ENCODE data around the gene CNGB1.
"Not testable (repeated sequence)": the region's sequence is repeated elsewhere in the genome, so short reads cannot be mapped to it uniquely, and the experiment has no call there.

The CNGB1 gene

GRCh38 chr16:57929250-57929649 is 41.7 kb downstream of the CNGB1 start:
- no peak for DNase-seq (ENCODE audit: low read depth in 3 of 3)

- DNase-seq (ENCODE audit: low read depth in 3 of 3), result no peak
Observed at GRCh38 chr16:57926041-57926440, 44.9 kb downstream of the CNGB1 start.

- DNase-seq (ENCODE audit: low read depth in 3 of 3), result no peak
Observed at GRCh38 chr16:57925310-57925709, 45.6 kb downstream of the CNGB1 start.

- no peak for DNase-seq (ENCODE audit: low read depth in 3 of 3)
Observed at GRCh38 chr16:57924514-57924913, 46.4 kb downstream of the CNGB1 start.

- DNase-seq (ENCODE audit: low read depth in 3 of 3), result no peak
Observed at GRCh38 chr16:57923841-57924240, 47.1 kb downstream of the CNGB1 start.

GRCh38 chr16:57923418-57923817 is 47.5 kb downstream of the CNGB1 start:
- no peak for DNase-seq (ENCODE audit: low read depth in 3 of 3)

- no peak for DNase-seq (ENCODE audit: low read depth in 3 of 3)
Observed at GRCh38 chr16:57920880-57921229, 50.1 kb downstream of the CNGB1 start.

GRCh38 chr16:57920215-57920879 is 50.6 kb downstream of the CNGB1 start:
- DNase-seq (ENCODE audit: low read depth in 3 of 3), result no peak

- DNase-seq (ENCODE audit: low read depth in 3 of 3), result no peak
Observed at GRCh38 chr16:57918994-57919393, 51.9 kb downstream of the CNGB1 start.

- no peak for DNase-seq (ENCODE audit: low read depth in 3 of 3)
Observed at GRCh38 chr16:57918444-57918843, 52.5 kb downstream of the CNGB1 start.

GRCh38 chr16:57917929-57918328 is 53.0 kb downstream of the CNGB1 start:
- not testable (repeated sequence) for DNase-seq (ENCODE audit: low read depth in 3 of 3)

GRCh38 chr16:57917489-57917888 is 53.4 kb downstream of the CNGB1 start:
- DNase-seq (ENCODE audit: low read depth in 3 of 3), result not testable (repeated sequence)

GRCh38 chr16:57916735-57917438 is 54.0 kb downstream of the CNGB1 start:
- no peak for DNase-seq (ENCODE audit: low read depth in 3 of 3)

- DNase-seq (ENCODE audit: low read depth in 3 of 3), result no peak
Observed at GRCh38 chr16:57915811-57916488, 55.0 kb downstream of the CNGB1 start.

- no peak for DNase-seq (ENCODE audit: low read depth in 3 of 3)
Observed at GRCh38 chr16:57915267-57915666, 55.7 kb downstream of the CNGB1 start.

- DNase-seq (ENCODE audit: low read depth in 3 of 3), result no peak
Observed at GRCh38 chr16:57914244-57915173, 56.4 kb downstream of the CNGB1 start.

GRCh38 chr16:57912529-57913260 is 58.2 kb downstream of the CNGB1 start:
- DNase-seq (ENCODE audit: low read depth in 3 of 3), result no peak

- DNase-seq (ENCODE audit: low read depth in 3 of 3), result no peak
Observed at GRCh38 chr16:57911743-57912142, 59.2 kb downstream of the CNGB1 start.

GRCh38 chr16:57910696-57911095 is 60.2 kb downstream of the CNGB1 start:
- DNase-seq (ENCODE audit: low read depth in 3 of 3), result no peak

- DNase-seq (ENCODE audit: low read depth in 3 of 3), result no peak
Observed at GRCh38 chr16:57908409-57908987, 62.4 kb downstream of the CNGB1 start.

All from stimulated activated CD4-positive, alpha-beta T cell treated with anti-CD3 and anti-CD28 coated beads, TNF-alpha, amount 100 ng/mL, for 4 hours (primary cell).